ENCODE measurements around the gene UIMC1.
"Not testable (repeated sequence)": the region's sequence is repeated elsewhere in the genome, so short reads cannot be mapped to it uniquely, and the experiment has no call there.

The UIMC1 gene

DNA sequence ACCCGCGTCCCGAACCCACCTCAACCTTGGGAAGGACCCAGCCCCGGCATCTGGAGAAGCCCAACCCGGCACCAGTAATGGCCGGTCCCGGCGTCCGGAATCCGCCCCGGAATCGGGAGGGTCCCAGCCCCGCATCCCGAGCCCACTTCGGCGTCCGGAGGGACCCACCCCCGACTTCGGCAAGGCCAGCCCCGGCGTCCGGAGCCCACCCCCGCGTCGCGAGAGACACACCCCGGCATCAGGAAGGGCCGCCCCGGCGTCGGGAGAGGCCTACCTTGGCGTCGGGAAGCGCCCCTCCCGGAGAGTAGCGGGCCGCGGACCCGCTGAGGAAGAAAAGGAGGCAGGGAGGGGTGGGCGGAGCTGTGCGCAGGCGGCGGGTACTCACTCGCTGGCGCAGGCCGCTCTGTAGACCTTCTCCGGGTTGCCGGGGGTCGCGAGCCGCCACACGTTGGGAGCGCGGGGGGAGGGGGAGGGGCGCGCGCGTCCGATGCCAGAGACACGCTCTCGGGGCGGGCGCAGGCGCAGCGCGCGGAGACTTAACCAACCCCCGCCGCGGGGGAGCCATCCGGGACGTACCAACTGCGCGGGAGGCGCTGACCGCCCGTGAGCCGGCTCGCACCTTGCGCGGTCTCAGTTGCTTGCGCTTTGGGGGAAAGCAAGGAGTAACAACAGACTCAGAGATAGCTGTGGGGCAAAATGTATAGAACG is at the start of gene UIMC1:
TSS of gene UIMC1 (minus strand) at position 515 of the 708 bp plus-strand sequence. CDS start 24,164 bp downstream, outside the sequence.
- in situ Hi-C loops (cut with HindIII; ENCODE audit: low sequenced_read_pairs), result no loop called here

- in situ Hi-C loops (cut with HindIII; ENCODE audit: low sequenced_read_pairs), result no loop called here
Observed at GRCh38 chr5:177049285-177049684, 42.7 kb upstream of the UIMC1 start.

- in situ Hi-C loops (cut with HindIII; ENCODE audit: low sequenced_read_pairs), result not testable (repeated sequence)
Observed at GRCh38 chr5:177048531-177048930, 42.0 kb upstream of the UIMC1 start.

GRCh38 chr5:177045631-177046030 is 39.1 kb upstream of the UIMC1 start:
- in situ Hi-C loops (cut with HindIII; ENCODE audit: low sequenced_read_pairs), result no loop called here

GRCh38 chr5:177044641-177045040 is 38.1 kb upstream of the UIMC1 start:
- in situ Hi-C loops (cut with HindIII; ENCODE audit: low sequenced_read_pairs), result no loop called here

DNA sequence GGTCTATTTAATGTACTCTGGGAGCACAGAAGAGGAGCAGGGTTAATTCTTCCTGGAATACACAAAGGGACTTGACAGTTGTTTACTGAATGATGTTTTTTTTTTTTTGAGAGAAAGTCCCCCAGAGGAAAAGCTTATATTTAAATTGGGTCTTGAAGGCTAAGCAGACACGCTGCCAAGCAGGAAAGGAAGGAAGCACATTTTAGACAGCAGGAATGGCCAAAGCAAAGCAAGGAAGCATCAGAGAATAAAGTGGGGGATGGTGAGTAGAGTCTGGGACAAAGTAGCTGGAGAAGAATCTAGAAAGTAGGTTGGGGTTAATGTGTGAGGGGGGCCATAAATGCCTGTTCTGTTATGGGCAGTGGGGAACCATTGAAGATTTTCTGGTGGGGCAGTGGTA is 37.4 kb upstream of the UIMC1 start:
- in situ Hi-C loops (cut with HindIII; ENCODE audit: low sequenced_read_pairs), result no loop called here

- in situ Hi-C loops (cut with HindIII; ENCODE audit: low sequenced_read_pairs), result no loop called here
Observed at GRCh38 chr5:177043114-177043513, 36.5 kb upstream of the UIMC1 start.

GRCh38 chr5:177041936-177042335 is 35.4 kb upstream of the UIMC1 start:
- in situ Hi-C loops (cut with HindIII; ENCODE audit: low sequenced_read_pairs), result no loop called here

- in situ Hi-C loops (cut with HindIII; ENCODE audit: low sequenced_read_pairs), result no loop called here
Observed at GRCh38 chr5:177040814-177041420, 34.3 kb upstream of the UIMC1 start.

GRCh38 chr5:177036921-177037320 is 30.3 kb upstream of the UIMC1 start:
- in situ Hi-C loops (cut with HindIII; ENCODE audit: low sequenced_read_pairs), result no loop called here

- in situ Hi-C loops (cut with HindIII; ENCODE audit: low sequenced_read_pairs), result no loop called here
Observed at GRCh38 chr5:177036443-177036842, 29.9 kb upstream of the UIMC1 start.

DNA sequence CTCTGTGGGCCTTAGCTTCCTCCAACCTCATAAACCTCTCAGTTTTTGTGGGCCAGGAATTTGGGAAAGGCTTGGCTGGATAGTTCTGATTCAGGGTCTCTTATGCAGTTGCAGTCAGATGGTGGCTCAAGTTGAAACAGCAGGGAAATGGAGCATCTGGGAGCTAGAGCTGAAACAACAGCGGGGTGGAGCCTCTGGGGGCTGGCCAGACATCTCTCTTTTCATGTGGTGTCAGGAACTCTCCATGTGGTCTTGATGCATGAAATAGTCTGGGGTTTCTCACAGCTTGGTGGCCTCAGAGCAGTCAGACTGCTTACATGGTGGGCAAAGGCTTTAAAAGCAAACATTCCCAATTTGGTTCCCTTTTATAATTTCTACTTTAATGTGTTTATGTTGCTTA is 29.4 kb upstream of the UIMC1 start:
- in situ Hi-C loops (cut with HindIII; ENCODE audit: low sequenced_read_pairs), result no loop called here

DNA sequence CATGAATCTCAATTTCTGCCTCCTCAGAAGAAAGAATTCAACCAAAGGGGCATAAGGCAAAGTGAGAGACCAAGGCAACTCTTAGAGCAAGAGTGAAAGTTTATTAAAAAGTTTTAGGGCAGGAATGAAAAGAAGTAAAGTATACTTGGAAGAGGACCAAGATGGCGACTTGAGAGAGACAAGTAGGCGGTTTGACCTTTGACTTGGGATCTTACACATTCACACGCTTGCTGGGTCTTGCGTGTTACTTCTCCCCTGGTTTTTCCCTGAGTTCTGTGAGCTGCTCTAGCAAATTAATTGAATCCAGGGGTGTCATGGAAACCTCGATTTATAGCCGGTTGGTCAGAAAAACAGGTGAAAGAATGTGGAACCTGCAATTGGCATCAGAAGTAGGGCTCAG is 22.9 kb upstream of the UIMC1 start:
- in situ Hi-C loops (cut with HindIII; ENCODE audit: low sequenced_read_pairs), result no loop called here

GRCh38 chr5:177027665-177028064 is 21.1 kb upstream of the UIMC1 start:
- in situ Hi-C loops (cut with HindIII; ENCODE audit: low sequenced_read_pairs), result no loop called here

- in situ Hi-C loops (cut with HindIII; ENCODE audit: low sequenced_read_pairs), result no loop called here
Observed at GRCh38 chr5:177025101-177025601, 18.6 kb upstream of the UIMC1 start.

DNA sequence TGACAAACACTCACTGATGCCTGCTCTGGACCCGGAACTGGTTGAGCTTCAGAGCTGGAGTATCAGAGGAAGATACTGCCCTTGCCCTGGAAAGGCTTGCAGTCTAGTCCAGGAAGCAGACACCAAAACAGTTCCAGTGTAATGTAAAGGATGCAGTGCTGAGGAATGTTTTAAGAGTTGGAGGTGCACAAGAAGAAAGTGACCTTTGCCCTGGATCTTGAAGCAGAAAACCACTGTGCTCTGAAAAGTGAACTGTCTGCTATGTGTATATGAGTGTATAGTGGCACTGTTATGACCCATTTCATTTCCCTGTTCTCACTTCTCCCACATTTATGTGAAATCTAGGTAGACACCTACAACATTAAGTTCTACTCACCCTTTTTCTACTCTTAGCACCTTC is 18.0 kb upstream of the UIMC1 start:
- in situ Hi-C loops (cut with HindIII; ENCODE audit: low sequenced_read_pairs), result no loop called here

GRCh38 chr5:177023303-177023664 is 16.7 kb upstream of the UIMC1 start:
- in situ Hi-C loops (cut with HindIII; ENCODE audit: low sequenced_read_pairs), result no loop called here

GRCh38 chr5:177022386-177023302 is 16.1 kb upstream of the UIMC1 start, which contains the start of gene ZNF346:
Gene ZNF346, plus strand, starts transcription at chr5:177022696. Its CDS starts 43 bp downstream, at chr5:177022739.
- in situ Hi-C loops (cut with HindIII; ENCODE audit: low sequenced_read_pairs), result no loop called here

DNA sequence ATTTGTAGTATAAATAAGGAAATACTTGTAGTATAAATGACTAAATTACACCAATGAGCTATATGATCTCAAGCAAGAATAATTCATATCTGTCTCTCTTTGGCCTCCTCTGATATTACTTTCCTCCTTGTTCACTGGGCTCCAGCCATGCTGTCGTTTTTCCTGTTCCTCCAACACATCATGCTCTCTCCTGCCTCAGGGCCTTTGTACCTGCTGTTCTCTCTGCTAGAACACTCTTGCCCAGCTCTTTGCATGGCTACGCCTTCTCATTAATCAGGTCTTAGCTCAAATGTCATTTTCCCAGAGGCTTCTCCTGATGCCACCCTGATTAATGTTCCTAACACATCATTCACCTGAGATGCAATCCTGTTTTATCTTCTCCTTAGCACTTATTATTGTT is 13.5 kb upstream of the UIMC1 start:
- in situ Hi-C loops (cut with HindIII; ENCODE audit: low sequenced_read_pairs), result no loop called here

DNA sequence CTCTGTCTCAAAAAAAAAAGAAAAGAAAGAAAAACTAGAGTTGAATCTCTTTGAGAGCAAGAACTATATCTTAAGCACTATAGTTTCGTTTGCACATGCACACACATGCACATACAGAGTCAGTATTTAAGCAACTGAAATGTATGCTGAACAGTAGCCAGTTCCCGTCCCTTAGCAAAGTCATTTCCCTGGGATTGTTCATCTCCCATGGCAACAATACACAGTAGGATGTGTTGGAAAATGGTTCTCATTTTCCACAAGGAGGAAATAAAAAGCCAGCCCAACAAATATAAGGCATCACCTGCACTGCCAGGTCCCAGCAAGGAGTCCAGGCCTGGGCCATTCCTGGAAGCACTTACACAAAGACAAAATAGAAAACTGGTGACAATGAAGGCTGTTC is 11.8 kb upstream of the UIMC1 start:
- in situ Hi-C loops (cut with HindIII; ENCODE audit: low sequenced_read_pairs), result no loop called here

DNA sequence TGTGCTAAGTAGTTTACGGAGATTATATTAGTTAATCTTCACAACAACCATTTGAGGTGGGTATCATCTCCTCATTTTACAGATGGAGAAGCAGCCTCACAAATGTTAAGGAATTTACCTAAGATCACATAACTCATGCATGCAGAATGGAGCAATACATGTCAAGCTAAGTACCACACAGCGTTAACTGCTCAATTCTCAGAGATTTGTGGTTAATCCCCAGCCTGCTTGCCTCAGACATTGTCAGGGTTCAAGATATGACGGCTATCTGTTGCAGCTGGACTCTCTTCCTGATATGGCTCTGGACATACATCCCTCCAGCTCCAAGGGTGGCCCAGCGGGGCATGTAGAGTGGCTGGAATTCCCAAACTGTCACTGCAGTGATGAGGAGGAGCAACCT is 8.6 kb upstream of the UIMC1 start:
- in situ Hi-C loops (cut with HindIII; ENCODE audit: low sequenced_read_pairs), result no loop called here

Measured in DLD1 (cell line).